NCI-H69 (cell line): ENCODE results near the gene FILIP1.

Source experiments
- DNase-seq: peaks from one replicate; lab custom pipeline; 2025; lab: John Stamatoyannopoulos, UW

FILIP1 gene

GRCh38 chr6:75493400-75494064 lies at the start of gene FILIP1:
FILIP1 (minus strand) TSS chr6:75493800; CDS start chr6:75414972, 78,828 bp downstream.
- DNase-seq, result no peak

- DNase-seq, result no peak
Measured at GRCh38 chr6:75543311-75543710, 49.7 kb upstream of the FILIP1 start.

GRCh38 chr6:75539136-75539535 lies 45.5 kb upstream of the FILIP1 start:
- DNase-seq, result no peak

GRCh38 chr6:75532521-75532920 lies 38.9 kb upstream of the FILIP1 start:
- DNase-seq, result no peak

- DNase-seq, result no peak
Measured at GRCh38 chr6:75531174-75531573, 37.6 kb upstream of the FILIP1 start.

GRCh38 chr6:75530696-75531095 lies 37.1 kb upstream of the FILIP1 start:
- DNase-seq, result no peak

- no peak for DNase-seq
Measured at GRCh38 chr6:75528423-75528822, 34.8 kb upstream of the FILIP1 start.

GRCh38 chr6:75526502-75527127 lies 33.0 kb upstream of the FILIP1 start:
- DNase-seq, result peak; percentile 72

- DNase-seq, result no peak
Measured at GRCh38 chr6:75525682-75526081, 32.1 kb upstream of the FILIP1 start.

- DNase-seq, result peak; percentile 48
Measured at GRCh38 chr6:75524322-75524972, 30.8 kb upstream of the FILIP1 start.

- DNase-seq, result no peak
Measured at GRCh38 chr6:75516757-75517156, 23.2 kb upstream of the FILIP1 start.

GRCh38 chr6:75512591-75512990 lies 19.0 kb upstream of the FILIP1 start:
- DNase-seq, result no peak

GRCh38 chr6:75505424-75505823 lies 11.8 kb upstream of the FILIP1 start:
- peak; percentile 7 for DNase-seq

- DNase-seq, result peak; percentile 28
Measured at GRCh38 chr6:75504465-75505222, 11.0 kb upstream of the FILIP1 start.

GRCh38 chr6:75503291-75503690 lies 9.7 kb upstream of the FILIP1 start:
- no peak for DNase-seq

GRCh38 chr6:75502884-75503283 lies 9.3 kb upstream of the FILIP1 start:
- DNase-seq, result no peak

GRCh38 chr6:75501756-75502155 lies 8.2 kb upstream of the FILIP1 start:
- DNase-seq, result no peak

- DNase-seq, result no peak
Measured at GRCh38 chr6:75499640-75500039, 6.0 kb upstream of the FILIP1 start.

- DNase-seq, result no peak
Measured at GRCh38 chr6:75498862-75499261, 5.3 kb upstream of the FILIP1 start.

- no peak for DNase-seq
Measured at GRCh38 chr6:75497994-75498393, 4.4 kb upstream of the FILIP1 start.

GRCh38 chr6:75495011-75495410 lies 1.4 kb upstream of the FILIP1 start:
- no peak for DNase-seq

GRCh38 chr6:75494290-75494689 lies 690 bp upstream of the FILIP1 start:
- no peak for DNase-seq
